Stimulated activated CD4-positive, alpha-beta T cell treated with anti-CD3 and anti-CD28 coated beads, Interleukin-2, amount 100 ng/mL, for 4 hours (primary cell): ENCODE data around the gene KLHL3.

Experiments used
- DNase-seq: peaks from one replicate; pipeline ENCODE4 v3.0.0-alpha.2; 2020; ENCODE audit warnings: low read depth

KLHL3 gene

GRCh38 chr5:137575847-137576246 lies 160.0 kb downstream of the KLHL3 start:
- DNase-seq, result no peak

GRCh38 chr5:137575211-137575610 lies 160.7 kb downstream of the KLHL3 start:
- no peak for DNase-seq

GRCh38 chr5:137573376-137573775 lies 162.5 kb downstream of the KLHL3 start:
- DNase-seq, result no peak

GRCh38 chr5:137572042-137572695 lies 163.7 kb downstream of the KLHL3 start:
- DNase-seq, result no peak

GRCh38 chr5:137570070-137570469 lies 165.8 kb downstream of the KLHL3 start:
- no peak for DNase-seq
